Muscle of leg (tissue), 11 donors: ENCODE data around the gene SYPL1. TPM values are rescaled to one million over a fixed set of nuclear protein-coding genes. Genes with fewer than 3 reads are reported as not detected.
A peak's percentile ranks its signal among the peaks of the same experiment; 100 is the strongest.

Experiments used
- DNase-seq: peaks from one replicate; pipeline ENCODE4 v3.0.0; 2013
- H3K27ac ChIP-seq: one replicate; pipeline ENCODE4 v1.5.1; 2013; ENCODE audit warnings: mild to moderate bottlenecking, low read length, control low read depth
- H3K27me3 ChIP-seq: one replicate; pipeline ENCODE4 v1.6.1; 2013; ENCODE audit warnings: low read length; ENCODE audit not compliant: control insufficient read depth, insufficient read depth
- H3K36me3 ChIP-seq: one replicate; pipeline ENCODE4 v1.6.1; 2013; ENCODE audit warnings: low read length; ENCODE audit not compliant: control insufficient read depth, insufficient read depth
- H3K4me1 ChIP-seq: one replicate; pipeline ENCODE4 v1.6.1; 2013; ENCODE audit warnings: low read length; ENCODE audit not compliant: control insufficient read depth, insufficient read depth
- H3K4me3 ChIP-seq: one replicate; pipeline ENCODE4 v1.5.1; 2013; ENCODE audit warnings: low read length, control low read depth
- H3K9me3 ChIP-seq: replicated peaks from 2 replicates; pipeline ENCODE4 v1.6.1; 2013; ENCODE audit warnings: low read depth, low read length; ENCODE audit not compliant: control insufficient read depth
- WGBS: methylation state at CpG from one replicate; pipeline ENCODE4 v1.1.5; 2013; ENCODE audit warnings: missing lambda C conversion rate; ENCODE audit not compliant: insufficient coverage; 5-methylcytosine and 5-hydroxymethylcytosine counted together
- polyA plus RNA-seq, 8 donors: library from polyadenylated mRNA; unstranded; fragments of 120-200 nt; gene quantifications; one replicate each; pipeline versions ENCODE4 v1.2.1 to v1.2.3, GENCODE V29; 2013; ENCODE audit warnings: inconsistent platforms in 1 of 8, low replicate concordance in 1 of 8; ENCODE audit not compliant: insufficient read length in 8 of 8, insufficient read depth in 1 of 8
- total RNA-seq: library from RNA; stranded (reverse); fragments of 120-200 nt; gene quantifications from one replicate; pipeline ENCODE4 v1.2.4, GENCODE V29; 2013

Gene SYPL1
- total and polyA plus RNA-seq, 9 donors = 31.3 to 69.3 (median 58.4) TPM

DNA sequence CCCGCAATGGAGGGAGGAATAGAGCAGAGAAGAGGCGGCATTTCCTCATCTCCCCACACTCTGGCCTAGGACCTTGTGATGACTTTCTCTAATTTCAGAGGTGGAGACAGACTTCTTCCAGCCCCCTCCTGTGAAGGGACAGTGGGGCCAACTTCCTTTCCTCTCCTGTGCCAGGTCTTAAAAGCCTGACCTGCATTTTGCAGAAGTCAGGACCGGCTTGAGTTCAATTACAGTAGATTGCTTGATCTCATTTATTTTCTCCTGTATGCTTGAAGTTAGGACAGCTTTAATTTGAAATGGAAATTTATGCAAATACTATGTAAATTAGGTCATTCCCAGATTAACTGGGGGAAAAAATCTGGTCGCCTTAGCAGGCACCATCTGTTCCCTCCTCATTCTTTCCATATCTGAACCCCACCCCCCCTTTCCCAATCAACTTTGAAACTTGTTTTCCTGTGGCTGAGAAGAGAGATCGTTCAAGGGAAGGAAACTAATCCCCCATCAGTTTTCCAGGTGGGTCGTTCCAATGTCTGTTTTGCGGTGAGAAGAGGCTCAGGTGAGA, 57.1 kb downstream of the SYPL1 start:
- Histone ChIP-seq H3K9me3 (no peaks in the 10 kb centered on the region), H3K27me3 (peaks cover 10% of the 10 kb centered on the region), H3K4me1 (peaks cover 2% of the 10 kb centered on the region), H3K4me3 (no peak overlapping the region), H3K27ac (no peak overlapping the region), H3K36me3 (no peaks in the 10 kb centered on the region)
- no peak for DNase-seq
- WGBS = no CpG with 5 or more reads among the region's 7 CpGs

DNA sequence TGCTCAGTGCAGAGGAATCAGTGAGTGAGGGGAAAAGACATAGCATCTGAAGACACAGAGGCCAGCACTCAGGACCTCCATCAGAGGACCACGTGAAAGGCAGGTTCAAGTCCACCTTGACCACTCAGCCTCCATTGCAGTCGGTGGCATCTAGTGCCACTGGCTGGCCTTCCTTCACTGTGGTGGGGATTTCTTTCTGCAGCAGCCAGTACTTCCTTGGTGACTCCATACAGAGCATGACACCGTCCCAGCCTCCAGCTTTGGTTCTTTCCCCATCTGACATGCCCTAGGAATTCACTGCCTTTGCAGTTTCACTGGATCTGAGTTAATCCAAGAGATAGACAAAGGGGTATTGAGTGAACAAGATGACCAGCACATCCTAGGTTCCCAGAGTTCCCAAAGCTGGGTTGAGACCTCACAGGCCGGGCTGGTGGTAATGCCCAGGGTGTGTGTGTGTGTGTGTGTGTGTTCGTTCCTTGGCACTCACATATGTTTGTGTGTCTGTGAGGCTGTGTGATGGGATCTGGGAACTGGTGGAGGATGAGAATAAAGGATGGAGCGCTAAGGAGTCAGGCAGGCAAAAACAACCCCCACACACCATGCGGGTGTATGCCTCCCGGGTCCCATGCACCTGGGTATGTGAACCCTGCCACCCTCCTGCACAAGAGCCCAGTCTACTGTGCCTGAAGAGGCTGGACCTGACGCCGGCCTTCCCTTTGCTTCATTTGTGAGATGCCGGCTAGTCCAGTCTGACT, 57.8 kb downstream of the SYPL1 start:
- Histone ChIP-seq H3K27me3 (peaks cover 10% of the 10 kb centered on the region), H3K27ac (no peak overlapping the region), H3K4me1 (peaks cover 2% of the 10 kb centered on the region), H3K9me3 (no peaks in the 10 kb centered on the region), H3K36me3 (no peaks in the 10 kb centered on the region), H3K4me3 (no peak overlapping the region)
- 88% methylated on average over 8 of the region's 11 CpGs for WGBS
- no peak for DNase-seq

DNA sequence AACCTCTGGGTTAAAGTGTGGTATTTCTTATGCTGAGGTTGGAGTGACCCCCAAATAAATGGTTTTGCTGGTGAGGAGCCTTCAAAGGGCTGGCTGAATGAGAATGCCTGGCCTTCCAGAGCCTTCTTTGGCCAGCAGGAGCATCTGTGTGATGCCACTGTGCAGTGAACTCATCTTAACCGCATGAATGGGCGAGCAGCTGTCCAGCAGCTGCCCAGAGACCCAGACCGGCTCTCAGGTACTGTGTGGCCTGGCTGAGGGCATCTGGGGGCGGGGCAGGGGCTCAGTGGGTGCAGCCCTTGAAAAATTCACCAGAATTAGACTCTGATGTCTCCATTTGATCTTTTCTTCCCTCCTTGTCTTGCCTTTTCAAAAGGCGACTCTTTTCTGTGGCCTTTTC, 59.0 kb downstream of the SYPL1 start:
- 53% methylated on average over 5 of the region's 5 CpGs for WGBS
- peaks cover 2% of the 10 kb centered on the region for H3K4me1 ChIP-seq
- H3K27me3 ChIP-seq = peaks cover 10% of the 10 kb centered on the region
- no peak for DNase-seq
- no peaks in the 10 kb centered on the region for H3K9me3 ChIP-seq
- H3K4me3 ChIP-seq = no peak overlapping the region
- H3K27ac ChIP-seq = no peak overlapping the region
- H3K36me3 ChIP-seq = no peaks in the 10 kb centered on the region

DNA sequence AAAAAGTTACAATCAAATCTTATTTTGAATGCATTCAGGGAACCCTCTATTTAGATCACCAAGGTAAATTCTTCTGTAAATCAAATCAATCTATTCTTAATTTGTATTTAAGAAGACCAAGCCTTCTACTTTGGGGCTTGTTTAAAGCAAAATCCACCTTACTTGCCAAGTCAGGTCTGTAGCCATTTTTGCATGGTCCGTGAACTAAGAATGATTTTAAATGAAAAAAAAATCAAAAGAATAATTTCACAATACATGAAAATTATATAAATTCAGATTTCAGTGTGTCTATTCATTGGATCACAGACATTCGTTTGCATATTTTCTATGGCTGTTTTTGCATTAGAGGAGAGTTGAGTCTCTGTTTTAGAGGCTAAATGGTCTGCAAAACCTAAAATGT, 59.4 kb downstream of the SYPL1 start:
- DNase-seq = no peak
- peaks cover 2% of the 10 kb centered on the region for H3K4me1 ChIP-seq
- H3K36me3 ChIP-seq = no peaks in the 10 kb centered on the region
- no peaks in the 10 kb centered on the region for H3K9me3 ChIP-seq
- peaks cover 10% of the 10 kb centered on the region for H3K27me3 ChIP-seq
- H3K4me3 ChIP-seq = no peak overlapping the region
- no peak overlapping the region for H3K27ac ChIP-seq
- WGBS = no CpG with 5 or more reads among the region's 2 CpGs

DNA sequence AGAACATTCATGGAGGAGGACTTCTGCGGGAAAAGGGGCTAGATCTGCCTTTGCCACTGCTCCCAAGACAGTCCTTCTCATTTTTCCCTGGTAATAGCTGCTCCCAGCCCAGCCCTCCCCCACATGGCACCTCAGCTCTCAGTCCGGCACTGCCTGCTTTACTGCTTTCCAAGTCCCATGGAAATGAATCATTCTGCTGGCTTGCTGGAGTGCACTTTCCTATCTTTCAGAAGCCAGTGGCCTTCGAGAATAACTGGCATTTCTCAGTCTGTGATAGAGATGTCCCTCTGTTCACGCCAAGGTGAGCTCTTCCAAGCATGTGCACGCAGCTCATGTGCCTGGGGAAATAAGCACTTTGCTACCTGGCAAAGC, 61.4 kb downstream of the SYPL1 start:
- 50% methylated on average over 4 of the region's 5 CpGs for WGBS
- no peaks in the 10 kb centered on the region for H3K9me3 ChIP-seq
- no peaks in the 10 kb centered on the region for H3K36me3 ChIP-seq
- no peaks in the 10 kb centered on the region for H3K4me1 ChIP-seq
- peak; percentile 53 for DNase-seq
- H3K4me3 ChIP-seq = no peak overlapping the region
- H3K27me3 ChIP-seq = peaks cover 12% of the 10 kb centered on the region
- H3K27ac ChIP-seq = no peak overlapping the region

DNA sequence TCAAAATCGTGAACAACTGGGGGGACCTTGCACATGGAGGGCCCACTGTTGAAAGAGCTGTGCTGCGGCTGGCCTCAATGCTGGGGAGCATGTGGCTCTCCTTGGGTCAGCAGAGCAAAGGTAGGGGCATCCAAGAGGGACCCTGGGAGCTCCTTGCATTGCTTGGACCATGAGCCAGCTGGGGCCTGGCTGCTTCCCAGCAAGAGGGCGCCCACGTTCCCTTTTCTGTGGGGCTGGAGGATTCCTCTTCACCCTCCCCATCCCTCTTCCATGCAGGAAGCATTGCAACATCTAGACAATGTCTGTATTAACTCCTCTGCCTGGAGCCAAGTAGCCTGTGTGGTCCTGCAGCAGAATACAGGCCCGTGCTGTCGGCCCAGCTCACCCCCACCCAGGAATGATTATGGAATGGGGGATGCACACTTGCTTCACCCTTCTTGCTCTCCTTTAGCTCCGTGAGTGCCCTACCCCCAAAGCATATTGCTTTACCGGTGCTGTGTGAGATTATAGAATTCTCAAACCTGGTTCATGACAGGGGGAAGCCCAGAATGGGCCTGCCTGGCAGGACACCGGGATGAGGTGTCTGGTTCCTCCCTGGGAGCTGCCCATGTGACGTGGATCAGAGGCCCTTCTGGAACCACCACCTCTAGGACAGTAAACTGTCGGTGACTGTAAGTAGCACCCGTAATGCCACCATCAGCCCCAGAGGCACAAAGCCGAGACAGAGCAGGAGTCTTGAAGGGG, 61.9 kb downstream of the SYPL1 start:
- no peak for DNase-seq

DNA sequence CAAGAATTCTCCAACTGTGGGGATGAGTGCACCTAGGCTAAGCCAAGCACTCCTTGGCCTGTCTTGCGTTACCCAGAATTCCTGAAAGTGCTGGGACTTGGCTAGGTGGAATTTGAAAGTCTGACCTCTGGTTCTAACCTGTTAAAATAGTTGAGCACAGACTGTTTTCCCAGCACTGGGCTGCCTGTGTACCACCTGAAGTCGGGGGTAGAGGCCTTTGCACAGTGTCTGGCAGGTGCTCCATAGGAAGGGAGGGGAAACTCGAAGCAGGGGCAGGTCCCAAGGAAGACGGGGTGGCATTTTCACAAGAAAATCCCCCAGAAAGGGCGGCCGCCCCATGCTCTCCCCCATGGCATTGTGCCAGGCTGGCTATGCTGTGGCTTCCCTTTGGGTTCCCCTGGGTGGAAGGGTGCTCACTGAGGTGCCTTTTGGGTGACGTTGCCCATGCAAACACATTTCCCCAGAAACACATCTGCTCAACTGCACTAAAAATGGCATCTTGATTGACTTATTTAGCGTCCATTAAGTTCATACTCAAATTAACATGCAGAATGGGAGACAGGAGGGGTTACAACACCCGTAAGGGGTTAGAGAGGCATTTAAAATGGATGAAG, 62.9 kb downstream of the SYPL1 start:
- WGBS = 79% methylated on average over 5 of the region's 9 CpGs
- H3K4me1 ChIP-seq = no peaks in the 10 kb centered on the region
- H3K27me3 ChIP-seq = peaks cover 16% of the 10 kb centered on the region
- no peak for DNase-seq
- no peaks in the 10 kb centered on the region for H3K36me3 ChIP-seq
- H3K9me3 ChIP-seq = no peaks in the 10 kb centered on the region
- no peak overlapping the region for H3K27ac ChIP-seq
- H3K4me3 ChIP-seq = no peak overlapping the region

More for the DNA sequence above, 61.9 kb downstream of the SYPL1 start:
- H3K4me1 ChIP-seq = no peaks in the 10 kb centered on the region
- no peak overlapping the region for H3K27ac ChIP-seq
- H3K9me3 ChIP-seq = no peaks in the 10 kb centered on the region
- 71% methylated on average over 8 of the region's 13 CpGs for WGBS
- H3K4me3 ChIP-seq = no peak overlapping the region
- no peaks in the 10 kb centered on the region for H3K36me3 ChIP-seq
- H3K27me3 ChIP-seq = peaks cover 12% of the 10 kb centered on the region

DNA sequence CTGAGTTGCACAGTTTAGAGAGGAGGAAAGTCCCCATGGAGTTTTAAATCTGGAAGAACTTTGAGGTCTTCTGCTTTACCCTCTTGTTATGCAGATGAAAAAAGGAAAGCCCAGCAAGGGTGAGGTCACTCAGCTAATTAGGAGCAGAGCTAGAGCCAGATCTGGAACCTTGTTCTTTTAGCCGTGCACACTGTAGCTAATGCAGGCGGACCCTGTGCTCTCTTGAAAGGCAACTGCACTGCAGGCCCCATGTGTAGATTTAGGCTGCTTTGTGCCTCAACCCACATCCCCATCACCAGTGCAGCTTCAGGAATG, 63.4 kb downstream of the SYPL1 start:
- no peaks in the 10 kb centered on the region for H3K4me1 ChIP-seq
- WGBS = 60% methylated on average over 1 of the region's 2 CpGs

DNA sequence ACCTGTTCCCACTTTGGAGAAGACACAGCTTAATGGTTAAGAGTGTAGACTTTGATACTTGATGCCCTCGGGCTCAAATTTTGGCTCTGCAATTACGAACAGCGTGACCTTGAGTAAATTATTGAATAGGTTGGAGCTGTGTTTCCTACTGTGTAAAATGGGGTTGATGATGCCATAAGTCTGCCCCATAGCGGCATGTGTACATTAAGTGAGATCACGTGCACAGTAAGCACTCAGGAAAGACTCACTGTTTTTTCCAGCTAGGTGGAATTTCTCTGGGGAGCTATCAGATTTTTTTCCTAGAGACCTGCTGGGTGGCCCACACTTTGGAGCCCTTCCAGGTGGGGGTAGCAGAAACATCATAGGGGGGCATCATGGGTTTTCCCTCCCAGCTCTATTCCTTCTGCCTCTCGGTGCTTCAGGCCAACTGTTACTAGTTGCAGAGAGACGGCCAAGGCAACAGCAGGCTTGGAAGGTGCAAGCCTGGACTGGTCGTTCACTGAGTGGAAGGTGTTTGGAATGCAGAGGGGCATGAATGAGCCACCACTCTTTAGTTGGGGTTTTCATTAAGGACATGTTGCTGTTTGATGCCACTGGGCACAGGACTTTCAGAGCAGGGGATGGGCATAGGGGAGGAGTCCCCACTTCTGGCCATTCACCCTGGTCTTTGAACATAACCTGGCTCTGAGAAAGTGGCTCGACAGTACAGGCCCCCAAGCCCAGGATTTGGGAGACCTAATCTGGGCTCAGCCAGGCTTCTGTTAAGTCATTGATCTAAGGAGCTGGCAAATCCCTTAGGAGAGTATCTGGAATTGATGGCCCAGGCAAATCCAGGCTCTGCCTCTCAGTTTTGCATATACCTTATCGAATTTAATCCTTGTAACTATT, 64.0 kb downstream of the SYPL1 start:
- Histone ChIP-seq H3K9me3 (no peaks in the 10 kb centered on the region), H3K27ac (no peak overlapping the region), H3K4me1 (no peaks in the 10 kb centered on the region), H3K4me3 (no peak overlapping the region), H3K27me3 (peaks cover 17% of the 10 kb centered on the region), H3K36me3 (no peaks in the 10 kb centered on the region)
- 77% methylated on average over 7 of the region's 10 CpGs for WGBS
- DNase-seq = no peak

More for the DNA sequence above, 63.4 kb downstream of the SYPL1 start:
- DNase-seq = no peak
- Histone ChIP-seq H3K27ac (no peak overlapping the region), H3K9me3 (no peaks in the 10 kb centered on the region), H3K27me3 (peaks cover 18% of the 10 kb centered on the region), H3K4me3 (no peak overlapping the region), H3K36me3 (no peaks in the 10 kb centered on the region)
